Stimulated activated CD8-positive, alpha-beta memory T cell treated with anti-CD3 and anti-CD28 coated beads, Interleukin-2, amount 100 ng/mL, for 1 hour (primary cell): ENCODE measurements around the gene PLCG2.
"Not testable (repeated sequence)": the region's sequence is repeated elsewhere in the genome, so short reads cannot be mapped to it uniquely, and the experiment has no call there.

Experiments
- DNase-seq, 2 donors: peaks; one replicate each; pipeline ENCODE4 v3.0.0-alpha.2; 2020; ENCODE audit warnings: low read depth in 2 of 2

PLCG2 gene

GRCh38 chr16:81877490-81877889 lies 98.4 kb downstream of the PLCG2 start:
- not testable (repeated sequence) for DNase-seq

GRCh38 chr16:81878529-81878928 lies 99.4 kb downstream of the PLCG2 start:
- DNase-seq = no peak

- DNase-seq = no peak
Measured at GRCh38 chr16:81879625-81880024, 100.5 kb downstream of the PLCG2 start.

GRCh38 chr16:81880816-81881215 lies 101.7 kb downstream of the PLCG2 start:
- DNase-seq = no peak

GRCh38 chr16:81881228-81881627 lies 102.1 kb downstream of the PLCG2 start:
- DNase-seq = no peak

GRCh38 chr16:81882559-81882958 lies 103.5 kb downstream of the PLCG2 start:
- DNase-seq = no peak

GRCh38 chr16:81883235-81883634 lies 104.1 kb downstream of the PLCG2 start:
- no peak for DNase-seq

- no peak for DNase-seq
Measured at GRCh38 chr16:81885976-81886586, 107.0 kb downstream of the PLCG2 start.

- DNase-seq = no peak
Measured at GRCh38 chr16:81888520-81889394, 109.7 kb downstream of the PLCG2 start.

GRCh38 chr16:81891736-81892364 lies 112.8 kb downstream of the PLCG2 start:
- no peak for DNase-seq

GRCh38 chr16:81894592-81894991 lies 115.5 kb downstream of the PLCG2 start:
- DNase-seq = no peak

GRCh38 chr16:81896902-81897301 lies 117.8 kb downstream of the PLCG2 start:
- no peak for DNase-seq

- no peak for DNase-seq
Measured at GRCh38 chr16:81899601-81900000, 120.5 kb downstream of the PLCG2 start.

- DNase-seq = no peak
Measured at GRCh38 chr16:81900014-81900413, 120.9 kb downstream of the PLCG2 start.

- DNase-seq = no peak
Measured at GRCh38 chr16:81900456-81900855, 121.4 kb downstream of the PLCG2 start.

GRCh38 chr16:81901484-81901883 lies 122.4 kb downstream of the PLCG2 start:
- no peak for DNase-seq

GRCh38 chr16:81902025-81902424 lies 122.9 kb downstream of the PLCG2 start:
- DNase-seq = no peak

- DNase-seq = no peak
Measured at GRCh38 chr16:81904320-81904719, 125.2 kb downstream of the PLCG2 start.

- DNase-seq = no peak
Measured at GRCh38 chr16:81905277-81905676, 126.2 kb downstream of the PLCG2 start.

GRCh38 chr16:81907681-81908080 lies 128.6 kb downstream of the PLCG2 start:
- DNase-seq = no peak

- DNase-seq = no peak
Measured at GRCh38 chr16:81908466-81909262, 129.6 kb downstream of the PLCG2 start.

GRCh38 chr16:81910366-81910885 lies 131.3 kb downstream of the PLCG2 start:
- DNase-seq = no peak
